NCI-H2107 (cell line): Measurements from ENCODE around the gene TBC1D22A.
"Not testable (repeated sequence)": the region's sequence is repeated elsewhere in the genome, so short reads cannot be mapped to it uniquely, and the experiment has no call there.

Experiments used
- DNase-seq: peaks from one replicate; lab custom pipeline; 2025; lab: John Stamatoyannopoulos, UW

Gene TBC1D22A

GRCh38 chr22:47105085-47105484, 342.6 kb downstream of the TBC1D22A start:
- no peak for DNase-seq

GRCh38 chr22:47106806-47107205, 344.4 kb downstream of the TBC1D22A start:
- DNase-seq, result no peak

GRCh38 chr22:47107431-47107830, 345.0 kb downstream of the TBC1D22A start:
- no peak for DNase-seq

DNA sequence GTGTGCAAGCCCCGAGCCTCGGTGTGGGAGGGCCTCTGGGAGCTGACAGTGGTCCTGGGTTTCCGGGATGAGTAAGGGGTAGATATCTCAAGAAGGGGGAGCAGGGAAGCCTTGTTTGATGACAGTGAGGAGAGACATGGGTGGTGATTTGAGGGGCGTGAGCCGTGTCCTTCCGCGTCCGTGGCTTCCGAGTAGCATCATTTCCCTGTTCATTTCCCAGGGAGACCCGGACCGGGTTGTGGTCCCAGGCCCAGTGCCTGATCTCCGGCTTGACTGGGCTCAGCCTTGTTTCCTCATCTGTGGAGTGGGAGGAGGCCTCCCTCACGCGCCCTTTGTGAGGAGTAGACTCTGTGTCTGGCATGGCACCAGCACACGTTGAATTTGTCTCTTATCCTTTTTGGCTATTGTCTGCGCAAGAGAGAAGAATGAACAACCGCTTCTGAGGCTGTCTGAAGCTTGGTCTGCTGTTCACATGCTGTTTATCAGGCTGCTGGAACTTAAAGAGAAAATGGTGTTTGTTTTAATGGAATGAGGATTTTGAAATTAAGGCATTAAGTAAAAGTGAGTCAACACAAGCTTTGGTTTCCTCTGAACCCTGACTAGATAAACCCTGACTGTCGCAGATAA, 348.5 kb downstream of the TBC1D22A start:
- no peak for DNase-seq

GRCh38 chr22:47111626-47112581, 349.5 kb downstream of the TBC1D22A start:
- DNase-seq, result no peak

DNA sequence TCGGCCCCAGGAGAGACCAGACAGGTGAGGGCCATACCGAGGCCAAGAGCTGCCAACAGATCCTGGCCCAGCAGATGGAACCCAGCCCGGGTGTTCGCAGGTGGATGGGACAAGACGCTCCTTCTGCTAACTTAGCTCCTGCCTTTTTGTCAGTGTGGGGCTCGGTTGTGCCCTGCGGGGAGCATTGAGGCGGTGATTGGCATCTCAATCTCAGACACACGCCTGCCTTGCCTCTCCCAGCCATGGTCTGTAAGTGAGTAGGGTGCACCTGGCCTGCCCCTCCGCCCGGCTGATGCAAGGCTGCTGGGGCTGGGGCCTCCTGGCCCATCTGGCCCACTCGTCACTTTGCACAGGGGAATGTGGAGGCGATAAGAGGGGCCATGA, 350.1 kb downstream of the TBC1D22A start:
- no peak for DNase-seq

DNA sequence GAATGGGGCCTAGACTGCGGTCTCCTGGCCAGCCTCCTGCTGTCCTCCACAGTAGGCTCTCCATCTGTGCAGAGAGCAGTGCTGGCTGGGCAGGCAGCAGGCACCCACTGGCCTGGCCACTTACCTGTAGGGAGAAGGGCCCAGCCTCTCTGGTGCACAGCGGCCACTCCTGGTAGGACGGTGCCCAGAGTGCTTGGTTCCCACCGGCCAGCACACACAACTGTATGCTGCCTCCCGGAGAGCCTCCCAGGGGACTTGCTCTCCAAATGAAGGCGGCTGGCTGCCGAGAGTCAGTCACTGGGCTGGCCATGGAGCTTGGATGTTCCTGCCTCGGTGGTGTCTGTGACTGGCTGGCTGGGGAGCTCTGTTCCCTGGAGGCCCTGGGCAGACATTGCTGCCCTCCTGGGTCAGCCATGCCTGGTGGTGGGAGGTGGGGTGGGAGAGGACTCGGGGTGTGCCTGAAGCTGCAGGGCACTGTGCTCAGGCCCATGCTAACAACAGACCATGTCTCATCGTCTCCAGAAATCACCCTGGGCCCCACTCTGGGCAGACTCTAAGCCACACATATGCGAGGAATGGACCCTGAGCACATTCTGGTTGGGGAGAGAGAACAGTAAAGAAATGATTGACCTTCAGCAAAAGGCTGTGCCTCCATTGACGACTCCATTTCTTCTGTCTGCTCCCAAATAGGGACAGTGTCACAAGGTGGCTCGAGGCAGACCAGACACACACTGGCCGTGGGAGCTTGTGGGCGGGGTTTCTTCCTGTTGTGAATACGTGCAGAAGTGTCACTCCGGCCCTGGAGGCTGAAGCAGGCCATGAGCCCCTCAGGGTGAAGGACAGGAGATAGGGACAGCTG, 350.8 kb downstream of the TBC1D22A start:
- DNase-seq, result no peak

- DNase-seq, result no peak
These were observed 351.5 kb downstream of the TBC1D22A start for GRCh38 chr22:47113853-47114415.

DNA sequence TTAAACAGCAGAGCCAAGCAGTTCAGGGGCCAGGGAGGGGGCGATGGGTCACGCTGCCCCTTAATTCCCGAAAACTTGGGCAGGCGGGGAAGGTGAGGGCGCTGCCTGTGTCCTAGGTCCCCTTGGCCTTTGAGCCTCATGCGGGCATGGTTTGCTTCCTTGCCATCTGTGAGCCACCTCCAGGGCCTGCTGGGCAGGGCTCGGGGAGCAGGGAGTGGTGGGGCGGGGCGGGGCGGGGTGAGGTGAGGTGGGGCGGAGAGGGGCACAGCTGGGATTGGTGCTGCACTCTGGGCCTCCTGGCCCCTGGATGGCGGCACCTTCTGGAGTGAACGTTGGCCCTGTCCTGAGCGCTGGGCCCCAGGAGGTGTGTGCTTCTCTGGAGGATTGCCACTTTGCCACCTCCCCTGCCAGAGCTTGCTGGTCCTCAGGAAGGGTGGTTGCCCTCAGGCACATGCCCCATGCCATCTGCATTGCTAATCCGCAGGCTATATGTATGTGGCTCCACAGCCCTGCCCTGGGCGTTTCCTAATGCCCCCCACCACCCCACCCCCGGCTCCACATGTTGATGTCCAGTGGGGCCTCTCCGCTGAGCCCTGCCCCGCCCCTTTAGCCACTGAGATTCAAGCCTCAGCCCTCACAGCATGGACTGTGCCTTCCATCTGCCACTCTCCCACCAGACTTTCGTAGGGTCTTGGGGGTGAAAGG, 352.5 kb downstream of the TBC1D22A start:
- no peak for DNase-seq

GRCh38 chr22:47115518-47115890, 353.1 kb downstream of the TBC1D22A start:
- no peak for DNase-seq

GRCh38 chr22:47115921-47116320, 353.5 kb downstream of the TBC1D22A start:
- DNase-seq, result no peak

DNA sequence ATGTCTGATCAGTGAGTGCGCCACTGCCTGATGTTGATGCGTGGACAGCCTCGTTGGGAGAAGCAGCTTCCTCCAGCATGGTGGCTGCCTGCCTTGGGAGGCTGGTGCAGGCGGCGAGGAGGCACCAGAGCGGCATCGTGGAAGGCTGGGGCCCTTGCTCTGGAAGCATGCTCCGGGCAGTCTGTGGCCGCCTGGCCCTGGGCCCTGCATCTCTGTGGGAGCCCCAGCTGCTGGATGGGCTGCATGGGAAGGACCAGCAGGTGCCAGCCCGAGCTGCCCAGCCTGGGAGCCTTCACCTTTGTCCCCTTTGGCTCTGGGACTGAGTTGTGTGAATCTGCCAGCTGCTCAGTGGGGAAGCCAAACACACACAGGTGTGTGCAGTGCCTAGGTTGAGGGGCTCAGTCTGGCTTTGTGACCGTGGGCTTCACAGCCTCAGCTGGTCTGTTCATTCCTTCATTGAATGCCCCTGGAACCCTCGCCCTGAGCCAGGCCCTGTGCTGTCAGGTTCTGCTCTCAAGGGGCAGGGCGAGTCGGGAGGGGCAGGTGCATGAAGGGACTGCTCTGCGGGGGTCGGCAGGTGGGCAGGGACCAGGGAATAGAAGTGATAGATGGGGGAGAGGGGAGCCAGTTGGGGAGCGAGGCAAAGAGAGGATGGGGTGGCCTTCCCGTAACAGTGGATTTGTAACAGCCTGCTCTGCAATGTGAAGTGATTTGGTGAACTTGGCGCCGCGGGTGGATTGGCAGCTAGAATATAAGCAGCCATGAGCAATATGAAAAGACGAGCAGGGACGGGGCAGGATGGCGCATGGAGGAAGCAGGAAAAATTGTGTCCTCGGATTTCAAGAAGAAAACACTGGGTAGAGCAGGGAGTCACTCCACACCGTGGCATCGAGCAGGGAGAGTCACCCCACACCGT, 354.2 kb downstream of the TBC1D22A start:
- no peak for DNase-seq

GRCh38 chr22:47117442-47117841, 355.0 kb downstream of the TBC1D22A start:
- DNase-seq, result not testable (repeated sequence)

DNA sequence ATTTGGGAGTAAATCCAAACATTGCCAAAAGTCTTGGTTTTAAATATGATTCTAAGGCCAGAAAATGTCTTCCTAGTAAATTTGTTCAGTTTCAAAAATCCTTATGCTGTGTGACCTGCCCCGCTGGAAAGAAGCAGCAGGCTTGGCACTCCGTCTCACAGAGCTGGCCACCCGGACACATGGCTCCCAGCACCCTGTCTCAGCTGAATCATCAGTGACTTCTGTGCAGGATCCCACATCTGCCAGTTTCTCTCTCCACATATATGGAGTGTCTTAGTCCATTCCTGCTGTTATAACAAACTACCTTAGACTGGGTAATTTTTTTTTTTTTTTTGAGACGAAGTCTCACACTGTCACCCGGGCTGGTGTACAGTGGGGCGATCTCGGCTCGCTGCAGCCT, 356.7 kb downstream of the TBC1D22A start:
- no peak for DNase-seq

DNA sequence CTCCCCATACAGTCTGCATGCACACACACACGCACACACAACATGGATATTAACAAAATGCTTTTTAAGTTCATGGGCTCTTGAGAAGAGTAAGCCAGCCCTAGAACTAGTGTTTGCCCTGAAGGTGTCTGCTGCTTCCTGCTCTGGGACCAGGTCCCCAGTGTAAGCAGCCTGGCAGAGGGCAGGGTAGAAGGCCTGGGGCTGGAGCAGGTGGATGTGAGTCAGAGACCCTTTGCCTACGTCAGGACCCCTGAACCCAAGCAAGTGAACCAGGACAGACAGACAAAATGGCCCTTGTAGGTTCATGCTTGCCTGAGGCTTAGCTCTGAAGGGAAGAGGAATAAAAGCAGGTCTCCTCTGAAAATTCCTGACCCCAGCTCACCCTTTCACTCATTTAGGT, 357.9 kb downstream of the TBC1D22A start:
- DNase-seq, result no peak

- DNase-seq, result no peak
These were observed 359.3 kb downstream of the TBC1D22A start for GRCh38 chr22:47121791-47122190.

- DNase-seq, result no peak
These were observed 360.1 kb downstream of the TBC1D22A start for GRCh38 chr22:47122441-47123000.

DNA sequence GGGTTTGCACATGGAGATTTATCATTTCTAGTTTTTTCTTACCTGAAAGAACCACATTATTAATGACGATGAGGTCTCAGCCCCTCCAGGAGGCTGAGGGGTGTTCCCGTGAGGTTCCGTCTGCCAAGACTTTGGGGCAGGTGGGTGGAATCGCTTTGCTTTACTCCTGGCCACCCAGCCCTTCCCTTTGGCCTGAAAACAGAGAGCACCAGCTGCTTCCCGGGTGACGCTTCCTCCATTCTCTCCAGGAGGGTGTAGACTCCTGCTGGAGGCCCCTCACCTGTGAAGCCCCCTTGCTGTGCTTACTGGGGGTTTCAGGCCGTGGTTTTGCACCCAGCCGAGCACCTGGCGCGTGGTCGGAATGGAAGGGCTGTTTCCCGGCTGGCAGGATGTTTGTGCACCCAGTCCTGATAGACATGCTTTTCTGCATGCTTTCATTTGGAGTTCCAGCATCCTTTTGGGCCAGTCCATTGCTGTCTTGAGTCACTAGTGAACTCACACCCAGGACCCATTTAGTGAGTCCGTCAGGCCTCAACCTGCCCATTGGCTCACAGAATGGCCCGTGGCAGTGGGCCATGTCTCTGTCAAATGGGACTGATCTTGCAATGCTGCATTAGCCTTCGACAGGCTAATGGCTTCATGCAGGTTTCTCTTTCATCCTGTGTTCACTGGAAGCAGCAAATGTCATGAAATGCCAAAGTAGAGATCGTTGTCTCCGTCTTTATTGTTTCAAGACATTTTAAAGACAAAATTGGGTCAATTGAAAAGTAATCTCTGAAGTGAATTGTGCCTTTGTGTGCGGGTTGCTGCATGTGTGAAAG, 360.8 kb downstream of the TBC1D22A start:
- no peak for DNase-seq

- DNase-seq, result no peak
These were observed 361.5 kb downstream of the TBC1D22A start for GRCh38 chr22:47123827-47124442.
